Activated CD4-positive, alpha-beta T cell treated with anti-CD3 and anti-CD28 coated beads for 24 hours (primary cell): ENCODE data around the gene HYAL2.

Experiments used
- DNase-seq, 2 donors: peaks; one replicate each; pipeline ENCODE4 v3.0.0-alpha.2; 2020; ENCODE audit warnings: low read depth in 2 of 2

HYAL2 gene

GRCh38 chr3:50271314-50271936, 51.1 kb downstream of the HYAL2 start:
- no peak for DNase-seq

GRCh38 chr3:50270422-50271224, 51.9 kb downstream of the HYAL2 start:
- no peak for DNase-seq

- no peak for DNase-seq
Observed at GRCh38 chr3:50269977-50270413, 52.5 kb downstream of the HYAL2 start.

- no peak for DNase-seq
Observed at GRCh38 chr3:50269460-50269859, 53.1 kb downstream of the HYAL2 start.

GRCh38 chr3:50268703-50269451, 53.7 kb downstream of the HYAL2 start, which contains the start of gene SEMA3B:
Gene SEMA3B, plus strand, starts transcription at chr3:50269147. Its CDS starts 94 bp downstream, at chr3:50269241.
- DNase-seq = no peak

GRCh38 chr3:50268276-50268675, 54.3 kb downstream of the HYAL2 start:
- no peak for DNase-seq
